Activated CD4-positive, alpha-beta T cell treated with anti-CD3 and anti-CD28 coated beads for 36 hours (primary cell): ENCODE results near the gene HYDIN. TPM values are rescaled to one million over a fixed set of nuclear protein-coding genes. Genes with fewer than 3 reads are reported as not detected.
"Not testable (repeated sequence)": the region's sequence is repeated elsewhere in the genome, so short reads cannot be mapped to it uniquely, and the experiment has no call there.

Experiments
- ATAC-seq: fragments of 200-7000 bp; cut with Tn5 transposase; one replicate; pipeline ENCODE4 v1.10.0; 2021; ENCODE audit warnings: mild to moderate bottlenecking, moderate library complexity
- CTCF ChIA-PET: fragments of 350-600 bp; sonication (Branson Sonifier 250); formaldehyde crosslinking; loops from one replicate; lab custom pipeline; 2021; ENCODE audit warnings: antibody characterized with exemption; lab: Charles Lee
- POLR2A ChIA-PET: fragments of 350-600 bp; sonication (Branson Sonifier 250); formaldehyde crosslinking; loops from one replicate; lab custom pipeline; 2021; ENCODE audit warnings: antibody characterized with exemption, inconsistent platforms; lab: Charles Lee
- DNase-seq: peaks from one replicate; pipeline ENCODE4 v3.0.0-alpha.2; 2020
- H3K27ac Mint-ChIP-seq: one replicate; pipeline ENCODE4 v1.8.0; 2021; ENCODE audit warnings: mixed read lengths
- H3K27me3 Mint-ChIP-seq: one replicate; pipeline ENCODE4 v1.8.0; 2021; ENCODE audit warnings: mixed read lengths
- H3K36me3 Mint-ChIP-seq: one replicate; pipeline ENCODE4 v1.8.0; 2021; ENCODE audit warnings: low read depth, mixed read lengths
- H3K4me1 Mint-ChIP-seq: one replicate; pipeline ENCODE4 v1.8.0; 2021; ENCODE audit warnings: mixed read lengths
- H3K4me3 Mint-ChIP-seq: one replicate; pipeline ENCODE4 v1.8.0; 2021; ENCODE audit warnings: mild to moderate bottlenecking, moderate library complexity, mixed read lengths
- H3K9me3 Mint-ChIP-seq: one replicate; pipeline ENCODE4 v1.8.0; 2021; ENCODE audit warnings: low read depth, mixed read lengths
- intact Hi-C, 2 experiments: fragments of 100-400 bp; cut with DNase I in 1 of 2; cut with micrococcal nuclease in 1 of 2; formaldehyde crosslinking; loops; one replicate each; pipeline versions ENCODE4 v1.14.2 to v1.15.1; 2022 to 2024; cut with DNase I, micrococcal nuclease
- total RNA-seq, 2 experiments: library from RNA; stranded (reverse); gene quantifications; one replicate each; pipeline ENCODE4 v1.2.3, GENCODE V29; 2021

The HYDIN gene
- total RNA-seq, 2 experiments from 2014 or later = 0.32 TPM; not detected in 1

DNA sequence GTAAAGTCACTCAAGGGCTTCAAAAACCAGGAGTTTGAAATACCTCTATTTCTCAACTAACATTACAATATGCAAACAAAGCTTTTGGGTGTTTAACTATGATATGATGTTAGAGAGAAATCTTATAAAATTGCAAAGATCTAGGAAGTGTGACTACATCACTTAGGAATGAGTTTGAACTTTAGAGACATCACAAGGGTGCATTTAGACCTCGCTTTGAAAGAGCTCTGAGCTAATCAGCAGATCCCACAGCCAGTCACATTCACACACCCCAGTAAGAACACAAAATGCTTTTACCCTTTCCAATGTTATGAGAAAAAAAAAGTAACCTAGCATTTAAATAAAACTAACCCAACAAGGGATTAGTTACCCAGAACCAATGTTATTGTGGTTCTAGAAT, 45.2 kb downstream of the HYDIN start:
- no peak overlapping the region for H3K4me3 Mint-ChIP-seq
- intact Hi-C loops = no loop called here
- CTCF ChIA-PET = no interaction called here

DNA sequence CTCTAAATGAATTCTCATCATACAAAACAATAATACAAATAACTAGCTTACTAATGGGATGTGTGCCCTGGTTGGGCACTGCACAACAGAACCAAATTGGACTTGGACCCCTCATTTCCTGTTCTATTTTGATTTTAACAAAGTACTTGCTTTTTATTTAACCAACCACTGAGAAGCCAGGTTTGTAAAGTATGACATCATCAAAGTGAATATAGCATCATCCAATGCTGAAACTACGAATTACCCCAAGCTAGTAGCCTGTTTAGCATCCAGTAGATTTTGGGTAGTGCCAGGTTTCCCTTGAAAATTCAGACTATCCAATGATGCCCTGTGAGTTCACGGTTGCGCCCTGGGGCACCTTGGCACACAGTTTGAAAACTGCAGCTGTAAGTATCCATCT, 51.0 kb downstream of the HYDIN start:
- no peak for ATAC-seq
- Mint-ChIP-seq H3K27me3 (peaks cover 22% of the 10 kb centered on the region), H3K36me3 (no peaks in the 10 kb centered on the region), H3K9me3 (no peaks in the 10 kb centered on the region), H3K4me1 (peaks cover 1% of the 10 kb centered on the region), H3K4me3 (no peak overlapping the region), H3K27ac (no peak overlapping the region)
- ChIA-PET POLR2A (no interaction called here), CTCF (no interaction called here)
- DNase-seq = no peak
- intact Hi-C loops = no loop called here

More for the DNA sequence above, 45.2 kb downstream of the HYDIN start:
- POLR2A ChIA-PET = no interaction called here
- Mint-ChIP-seq H3K4me1 (peaks cover under 1% of the 10 kb centered on the region), H3K27me3 (peaks cover 18% of the 10 kb centered on the region), H3K9me3 (no peaks in the 10 kb centered on the region), H3K36me3 (no peaks in the 10 kb centered on the region), H3K27ac (no peak overlapping the region)
- DNase-seq (no peak), ATAC-seq (no peak)

DNA sequence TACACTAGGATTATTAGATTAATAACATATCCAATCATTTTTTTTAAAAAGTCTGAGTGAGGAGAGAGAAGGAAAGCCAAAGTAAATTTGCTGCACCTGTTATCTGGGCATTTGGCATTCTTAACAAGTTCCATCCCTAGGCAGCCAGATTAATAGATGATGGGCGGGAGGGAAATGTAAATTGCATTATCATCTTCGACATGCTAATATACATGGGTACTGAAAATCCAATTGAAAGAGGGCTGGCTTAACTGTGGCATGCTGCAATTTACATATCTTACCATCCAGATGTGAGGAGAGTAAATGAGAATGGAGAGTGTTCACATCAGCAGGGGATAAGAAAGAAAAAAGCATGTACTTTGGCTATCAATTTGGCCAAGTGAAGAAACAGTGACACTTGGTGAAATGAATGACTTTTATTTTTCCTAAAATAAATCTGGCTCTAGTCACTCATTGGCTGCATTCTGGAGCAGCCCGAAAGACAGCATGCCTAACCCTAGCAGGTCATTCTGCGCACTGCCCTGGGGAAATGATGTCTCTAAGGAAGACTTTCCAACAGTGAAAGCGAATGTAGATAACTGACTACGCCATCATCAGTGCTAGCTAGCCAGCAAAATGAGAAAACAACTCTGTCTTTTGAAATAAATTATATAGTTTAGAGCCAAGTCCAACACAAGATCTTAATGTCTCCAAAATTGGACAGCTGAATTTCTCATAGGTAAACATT, 57.9 kb downstream of the HYDIN start:
- H3K4me1 Mint-ChIP-seq = no peaks in the 10 kb centered on the region
- no peak for ATAC-seq
- no peaks in the 10 kb centered on the region for H3K36me3 Mint-ChIP-seq
- no peaks in the 10 kb centered on the region for H3K9me3 Mint-ChIP-seq
- H3K27ac Mint-ChIP-seq = no peak overlapping the region
- POLR2A ChIA-PET = no interaction called here
- H3K27me3 Mint-ChIP-seq = peaks cover 10% of the 10 kb centered on the region
- CTCF ChIA-PET = interaction anchor here (1.2 kb wide), 1 partner anchor 9 kb away, joined by 3 read pairs; no protein-coding TSS in a partner anchor
- intact Hi-C loops = no loop called here
- no peak for DNase-seq
- no peak overlapping the region for H3K4me3 Mint-ChIP-seq

DNA sequence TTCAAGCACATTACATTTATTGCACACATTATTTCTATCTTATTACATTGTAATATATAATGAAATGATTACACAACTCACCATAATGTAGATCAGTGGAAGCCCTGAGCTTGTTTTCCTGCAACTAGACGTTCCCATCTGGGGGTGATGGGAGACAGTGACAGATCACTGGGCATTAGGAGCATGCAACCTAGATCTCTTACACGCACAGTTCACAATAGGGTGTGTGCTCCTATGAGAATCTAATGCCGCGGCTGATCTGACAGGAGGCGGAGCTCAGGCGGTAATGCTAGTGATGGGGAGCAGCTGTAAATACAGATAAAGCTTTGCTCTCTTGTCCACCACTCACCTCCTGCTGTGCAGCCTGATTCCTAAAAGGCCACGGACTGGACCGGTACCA, 69.5 kb downstream of the HYDIN start:
- H3K27me3 Mint-ChIP-seq, H3K36me3 Mint-ChIP-seq, H3K9me3 Mint-ChIP-seq, DNase-seq, H3K4me3 Mint-ChIP-seq, intact Hi-C loops, CTCF ChIA-PET, ATAC-seq, H3K27ac Mint-ChIP-seq, POLR2A ChIA-PET, H3K4me1 Mint-ChIP-seq: not testable (repeated sequence)

DNA sequence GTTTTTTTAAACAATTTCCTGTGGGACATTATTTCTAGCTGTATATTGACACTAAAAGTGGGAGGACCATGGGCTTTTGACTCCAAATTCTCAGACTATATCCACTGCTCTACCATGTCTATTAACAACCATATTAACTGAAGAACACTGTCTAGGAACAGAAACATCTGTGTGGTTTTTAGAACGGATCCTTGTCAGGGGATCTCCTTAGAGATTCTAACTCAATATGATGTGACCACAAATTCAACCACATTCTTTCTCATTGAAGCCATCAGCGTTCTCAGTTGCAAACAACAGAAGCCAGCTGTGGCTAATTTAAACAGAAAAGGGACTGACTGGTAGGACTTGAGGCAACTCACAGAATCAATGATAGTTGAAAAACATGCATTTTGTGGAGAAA, 73.2 kb downstream of the HYDIN start:
- DNase-seq, H3K4me1 Mint-ChIP-seq, H3K27me3 Mint-ChIP-seq, H3K36me3 Mint-ChIP-seq, ATAC-seq, H3K4me3 Mint-ChIP-seq, POLR2A ChIA-PET, H3K27ac Mint-ChIP-seq, H3K9me3 Mint-ChIP-seq, CTCF ChIA-PET, intact Hi-C loops: not testable (repeated sequence)

DNA sequence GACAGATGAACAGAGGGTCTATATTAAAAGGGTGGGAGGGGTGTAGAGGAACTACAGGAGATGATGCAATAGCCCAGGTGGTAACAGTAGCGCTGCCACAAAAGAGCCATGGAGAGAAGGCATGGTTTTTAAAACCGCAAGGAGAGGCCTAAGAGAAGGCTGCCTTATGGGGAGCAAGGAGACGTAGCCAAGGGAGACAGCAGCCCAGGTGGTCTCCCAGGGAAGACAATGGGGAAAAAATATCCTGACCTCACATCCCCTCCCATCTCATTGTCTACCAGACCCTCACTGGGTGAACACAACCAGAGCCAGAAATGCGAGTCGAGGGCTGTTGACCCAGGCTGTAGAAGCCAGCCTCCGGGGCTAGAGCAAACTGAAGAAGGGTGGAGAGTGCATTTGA, 77.2 kb downstream of the HYDIN start:
- H3K27ac Mint-ChIP-seq, POLR2A ChIA-PET, CTCF ChIA-PET, H3K4me3 Mint-ChIP-seq, ATAC-seq, H3K4me1 Mint-ChIP-seq, intact Hi-C loops, DNase-seq, H3K36me3 Mint-ChIP-seq, H3K27me3 Mint-ChIP-seq, H3K9me3 Mint-ChIP-seq: not testable (repeated sequence)

DNA sequence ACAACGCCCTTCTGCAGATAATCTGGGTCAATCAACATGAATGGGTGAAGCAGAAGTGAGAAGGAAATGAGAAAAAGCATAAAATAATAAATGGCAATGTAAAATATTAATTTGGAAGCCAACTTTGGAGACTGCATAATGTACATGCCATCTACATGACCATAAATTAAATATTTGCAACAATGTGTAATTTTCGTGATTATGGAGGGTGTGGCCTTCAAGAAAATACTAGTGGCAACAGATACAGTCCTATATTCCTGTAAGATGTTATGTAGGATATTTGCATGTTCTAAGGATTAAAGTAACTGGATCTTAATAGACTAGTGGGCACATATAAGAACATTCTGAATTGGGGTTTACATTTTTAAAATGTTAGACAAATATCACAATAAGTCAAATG, 78.9 kb downstream of the HYDIN start:
- CTCF ChIA-PET, H3K9me3 Mint-ChIP-seq, intact Hi-C loops, ATAC-seq, POLR2A ChIA-PET, H3K36me3 Mint-ChIP-seq, H3K4me3 Mint-ChIP-seq, H3K4me1 Mint-ChIP-seq, DNase-seq, H3K27ac Mint-ChIP-seq, H3K27me3 Mint-ChIP-seq: not testable (repeated sequence)

DNA sequence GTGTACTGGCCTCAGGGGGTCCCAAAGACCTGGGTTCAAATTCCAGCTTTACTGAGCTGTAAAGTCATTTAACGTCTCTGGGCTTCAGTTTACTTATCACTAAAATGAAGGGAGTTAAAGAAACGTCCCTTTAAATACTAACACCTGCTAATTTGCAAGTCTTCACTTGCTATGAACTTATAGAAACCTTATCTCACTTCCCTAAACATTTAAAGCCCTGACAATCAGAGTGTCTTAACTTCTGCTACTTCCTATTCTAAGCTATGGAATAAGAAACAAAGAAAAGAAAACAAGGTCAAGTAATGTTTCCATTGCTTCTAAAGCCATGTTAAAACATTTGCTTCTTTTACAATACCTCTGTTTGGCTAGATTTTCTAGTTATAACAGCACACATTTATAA, 87.3 kb downstream of the HYDIN start:
- intact Hi-C loops, POLR2A ChIA-PET, H3K4me3 Mint-ChIP-seq, H3K27ac Mint-ChIP-seq, ATAC-seq, CTCF ChIA-PET, H3K4me1 Mint-ChIP-seq, H3K27me3 Mint-ChIP-seq, H3K9me3 Mint-ChIP-seq, H3K36me3 Mint-ChIP-seq, DNase-seq: not testable (repeated sequence)

DNA sequence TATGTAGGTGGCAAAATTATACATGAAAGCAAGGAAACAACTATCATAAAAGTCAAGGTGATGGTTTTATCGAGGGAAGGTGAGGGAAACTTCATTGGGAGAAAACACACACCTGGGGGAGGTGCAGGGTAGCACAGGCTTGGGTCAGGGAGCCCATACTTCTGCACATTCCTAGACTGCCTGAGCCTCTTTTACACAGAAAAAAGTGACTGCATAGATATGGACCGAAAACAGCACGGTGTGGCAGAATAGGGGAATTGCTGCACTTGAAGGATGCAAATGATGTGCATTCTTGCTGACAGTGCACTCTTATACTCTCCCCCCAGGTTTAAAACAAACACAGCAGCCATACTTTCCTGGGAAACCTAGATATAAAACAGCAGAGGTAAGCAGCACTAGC, 120.0 kb downstream of the HYDIN start:
- H3K9me3 Mint-ChIP-seq, H3K27me3 Mint-ChIP-seq, DNase-seq, H3K4me3 Mint-ChIP-seq, H3K36me3 Mint-ChIP-seq, intact Hi-C loops, H3K27ac Mint-ChIP-seq, POLR2A ChIA-PET, H3K4me1 Mint-ChIP-seq, CTCF ChIA-PET: not testable (repeated sequence)
- peak; percentile 19 for ATAC-seq

DNA sequence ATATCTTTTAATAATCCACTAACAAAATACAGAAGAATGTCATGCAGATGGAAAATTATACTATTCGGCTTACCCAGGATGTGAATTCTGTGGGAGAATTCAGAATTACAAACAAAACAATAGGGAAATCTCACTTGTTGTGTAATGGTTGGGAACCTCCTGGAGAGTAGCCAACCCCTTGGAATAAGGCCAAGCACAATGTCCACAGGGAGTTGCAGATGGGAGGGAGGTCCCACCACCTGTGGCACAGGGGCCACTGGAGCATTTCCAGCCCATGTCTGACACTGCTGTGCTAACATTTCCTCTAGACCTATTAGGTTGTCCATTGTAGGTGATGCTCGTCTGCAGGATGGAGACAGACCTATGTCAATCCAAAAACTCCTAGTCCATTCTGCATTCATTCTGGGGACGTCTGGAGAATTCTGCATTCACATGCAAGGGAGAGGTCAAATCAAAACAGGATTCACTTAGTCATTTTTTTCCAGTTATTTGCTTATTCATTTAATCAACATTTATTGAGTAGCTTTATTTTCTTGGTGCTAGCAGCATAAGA, 120.8 kb downstream of the HYDIN start:
- H3K27me3 Mint-ChIP-seq, H3K4me1 Mint-ChIP-seq, intact Hi-C loops, CTCF ChIA-PET, ATAC-seq, H3K27ac Mint-ChIP-seq, H3K4me3 Mint-ChIP-seq, DNase-seq, POLR2A ChIA-PET, H3K9me3 Mint-ChIP-seq, H3K36me3 Mint-ChIP-seq: not testable (repeated sequence)

DNA sequence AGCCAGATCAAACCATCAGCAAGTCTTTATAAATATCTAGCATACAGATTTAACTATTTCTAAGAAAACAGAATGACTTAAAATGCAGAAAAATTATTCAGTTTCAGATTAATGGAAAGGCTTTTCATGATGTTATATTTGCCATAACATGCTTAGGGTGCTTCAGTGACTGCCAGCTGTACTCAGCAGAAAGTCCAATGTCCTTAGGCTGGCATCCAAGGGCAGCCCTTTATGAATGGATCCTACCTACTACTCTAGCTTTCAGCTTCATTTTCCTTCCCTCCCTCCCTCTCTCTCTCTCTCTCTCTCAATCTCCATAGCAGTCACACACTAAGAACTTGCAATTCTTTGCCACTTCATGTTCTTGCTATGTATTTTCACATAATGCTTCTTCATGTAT, 124.6 kb downstream of the HYDIN start:
- H3K27me3 Mint-ChIP-seq, H3K36me3 Mint-ChIP-seq, H3K9me3 Mint-ChIP-seq, ATAC-seq, H3K27ac Mint-ChIP-seq, POLR2A ChIA-PET, DNase-seq, intact Hi-C loops, H3K4me1 Mint-ChIP-seq, H3K4me3 Mint-ChIP-seq, CTCF ChIA-PET: not testable (repeated sequence)

DNA sequence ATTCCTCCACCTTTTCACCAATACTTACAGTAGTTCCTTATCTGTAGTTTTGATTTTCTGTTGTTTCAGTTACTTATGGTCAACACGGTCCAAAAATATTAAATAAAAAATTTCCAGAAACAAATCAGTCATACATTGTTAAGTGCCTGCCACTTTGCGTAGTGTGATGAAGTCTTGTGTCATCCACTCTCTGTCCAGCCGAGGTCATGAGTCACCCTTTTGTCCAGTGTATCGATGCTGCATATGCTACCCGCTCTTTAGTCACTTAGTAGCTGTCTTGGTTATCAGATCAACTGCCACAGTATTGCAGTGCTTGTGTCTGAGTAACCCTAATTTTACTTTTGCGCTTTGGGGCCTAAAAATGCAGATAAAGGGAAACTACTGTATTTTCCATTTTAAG, 146.9 kb downstream of the HYDIN start:
- intact Hi-C loops, H3K4me1 Mint-ChIP-seq, H3K27ac Mint-ChIP-seq, H3K27me3 Mint-ChIP-seq, DNase-seq, H3K9me3 Mint-ChIP-seq, POLR2A ChIA-PET, H3K4me3 Mint-ChIP-seq, CTCF ChIA-PET, H3K36me3 Mint-ChIP-seq, ATAC-seq: not testable (repeated sequence)
